Ramos (cell line): ENCODE data around the gene RMND1.
"Not testable (repeated sequence)": the region's sequence is repeated elsewhere in the genome, so short reads cannot be mapped to it uniquely, and the experiment has no call there.

Experiments
- in situ Hi-C: fragments of 300-500 bp; cut with MboI; formaldehyde crosslinking; loops from one replicate; pipeline ENCODE4 v1.14.3; 2022; ENCODE audit warnings: low sequenced_read_pairs; ENCODE audit not compliant: unreplicated experiment

RMND1 gene

DNA sequence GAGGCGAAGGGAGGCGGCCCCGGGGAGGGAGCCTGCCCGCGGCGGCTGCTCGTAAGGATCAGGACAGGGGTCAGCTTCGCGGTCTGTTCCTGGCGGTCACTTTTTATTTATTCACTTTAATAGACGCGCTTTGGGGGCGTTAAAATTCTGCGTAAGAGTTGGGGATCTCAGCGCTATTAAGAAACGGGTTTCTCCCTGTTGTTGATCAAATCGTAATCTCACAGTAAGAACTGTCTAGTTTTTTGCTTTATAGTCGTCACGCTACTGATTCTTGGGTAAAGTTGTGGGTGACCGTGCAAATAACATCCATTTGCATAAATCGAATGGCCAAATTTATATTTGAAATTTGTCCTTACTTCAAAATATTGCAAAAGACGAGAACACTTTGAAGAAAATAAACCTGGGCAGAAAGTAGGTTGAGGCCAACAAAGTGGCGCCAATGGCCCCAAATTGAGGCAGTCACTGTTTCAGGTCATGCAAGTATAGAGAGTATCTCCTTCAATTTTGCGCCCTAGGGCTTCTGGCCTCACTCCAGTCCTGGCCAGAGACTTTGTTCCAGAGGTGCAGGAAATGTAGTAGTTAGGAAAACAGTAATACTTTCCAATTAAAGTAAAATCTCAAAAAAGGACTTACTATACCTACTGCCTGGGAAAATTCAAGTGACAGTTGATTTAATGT is 963 bp upstream of the RMND1 start:
- in situ Hi-C loops, result no loop called here

DNA sequence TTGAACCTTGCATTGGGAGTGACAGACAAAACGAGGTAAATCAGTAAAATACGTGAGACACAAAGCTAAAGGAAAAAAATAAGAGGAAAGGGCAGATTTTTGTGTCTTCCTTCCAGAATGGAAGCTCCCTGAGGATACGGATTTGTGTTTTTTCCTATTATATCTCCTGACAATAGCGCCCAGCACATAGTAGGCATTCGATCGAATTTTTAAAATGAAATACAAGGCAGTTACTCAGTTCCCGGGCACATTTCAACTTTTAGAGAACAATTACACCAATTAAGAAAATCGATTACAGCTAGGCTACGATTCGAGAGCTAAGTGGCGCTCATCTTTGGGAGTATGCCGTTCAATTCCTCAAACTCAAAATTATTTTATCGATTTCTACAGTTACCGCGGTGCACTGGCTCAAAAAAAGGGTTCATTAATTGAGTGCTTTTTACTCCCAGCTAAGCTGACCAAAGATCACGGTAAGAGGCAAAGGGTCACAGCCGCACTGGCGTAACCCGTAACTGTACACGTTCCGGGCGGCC is 443 bp downstream of the RMND1 start:
- in situ Hi-C loops, result no loop called here

DNA sequence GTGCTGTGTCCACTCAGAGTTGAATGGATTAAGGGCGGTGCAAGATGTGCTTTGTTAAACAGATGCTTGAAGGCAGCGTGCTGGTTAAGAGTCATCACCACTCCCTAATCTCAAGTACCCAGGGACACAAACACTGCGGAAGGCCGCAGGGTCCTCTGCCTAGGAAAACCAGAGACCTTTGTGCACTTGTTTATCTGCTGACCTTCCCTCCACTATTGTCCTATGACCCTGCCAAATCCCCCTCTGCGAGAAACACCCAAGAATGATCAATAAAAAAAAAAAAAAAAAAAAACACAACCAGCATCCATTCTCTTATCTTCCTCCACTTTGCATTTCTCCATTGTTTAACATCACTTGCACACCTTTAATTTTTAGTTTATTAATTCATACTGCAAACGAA is 998 bp downstream of the RMND1 start:
- in situ Hi-C loops, result not testable (repeated sequence)

DNA sequence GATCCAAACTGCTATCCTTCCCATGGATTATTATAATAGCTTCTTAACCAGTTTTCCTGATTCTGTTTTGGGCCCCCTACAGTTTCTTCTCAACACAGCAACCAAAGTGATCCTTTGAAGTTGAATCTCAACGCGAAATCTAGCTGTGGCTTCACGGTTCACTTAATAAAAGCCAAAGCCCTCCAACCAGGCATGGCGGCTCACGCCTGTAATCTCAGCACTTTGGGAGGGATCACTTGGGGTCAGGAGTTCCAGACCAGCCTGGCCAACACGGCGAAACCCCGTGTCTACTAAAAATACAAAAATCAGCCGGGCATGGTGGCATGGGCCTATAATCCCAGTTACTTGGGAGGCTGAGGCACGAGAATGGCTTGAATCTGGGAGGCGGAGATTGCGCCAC is 3.3 kb downstream of the RMND1 start:
- in situ Hi-C loops, result no loop called here

DNA sequence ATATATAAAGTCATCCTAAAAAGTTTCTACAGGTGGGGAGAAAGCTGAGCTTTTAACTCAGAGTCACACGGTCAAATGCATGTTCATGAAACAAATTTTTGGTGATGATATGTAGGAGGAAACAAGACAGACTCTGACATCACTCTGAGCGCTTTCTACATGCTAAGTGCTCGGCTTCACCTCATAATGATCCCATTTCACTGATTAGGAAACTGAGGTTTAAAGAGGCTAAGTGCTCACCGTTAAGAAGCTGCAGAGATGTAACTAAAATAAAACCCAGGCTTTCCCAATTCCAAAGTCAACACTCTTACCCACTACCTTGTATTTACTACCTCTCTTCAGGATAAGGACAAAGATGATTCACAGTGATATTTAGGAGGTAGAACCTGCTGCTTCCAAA is 4.7 kb downstream of the RMND1 start:
- in situ Hi-C loops, result no loop called here

DNA sequence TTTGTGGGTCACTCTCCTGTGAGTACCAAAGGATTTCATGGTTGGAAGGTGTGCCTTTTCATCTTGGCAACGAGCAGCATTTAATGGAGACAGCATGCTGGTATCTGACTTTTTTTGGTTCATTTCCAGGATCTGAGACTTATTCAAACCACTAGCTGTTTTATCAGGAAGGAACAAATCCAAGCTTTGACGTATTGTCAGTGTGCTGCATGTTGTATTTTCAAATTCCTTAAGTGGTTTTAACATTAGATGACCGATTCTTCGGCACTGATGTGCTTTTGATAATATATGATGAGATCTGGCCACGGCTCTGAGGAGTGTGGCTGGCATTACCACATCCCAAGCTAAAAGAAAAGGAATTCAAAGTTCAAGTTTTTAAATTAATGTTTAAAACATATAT is 6.4 kb downstream of the RMND1 start:
- in situ Hi-C loops, result no loop called here

DNA sequence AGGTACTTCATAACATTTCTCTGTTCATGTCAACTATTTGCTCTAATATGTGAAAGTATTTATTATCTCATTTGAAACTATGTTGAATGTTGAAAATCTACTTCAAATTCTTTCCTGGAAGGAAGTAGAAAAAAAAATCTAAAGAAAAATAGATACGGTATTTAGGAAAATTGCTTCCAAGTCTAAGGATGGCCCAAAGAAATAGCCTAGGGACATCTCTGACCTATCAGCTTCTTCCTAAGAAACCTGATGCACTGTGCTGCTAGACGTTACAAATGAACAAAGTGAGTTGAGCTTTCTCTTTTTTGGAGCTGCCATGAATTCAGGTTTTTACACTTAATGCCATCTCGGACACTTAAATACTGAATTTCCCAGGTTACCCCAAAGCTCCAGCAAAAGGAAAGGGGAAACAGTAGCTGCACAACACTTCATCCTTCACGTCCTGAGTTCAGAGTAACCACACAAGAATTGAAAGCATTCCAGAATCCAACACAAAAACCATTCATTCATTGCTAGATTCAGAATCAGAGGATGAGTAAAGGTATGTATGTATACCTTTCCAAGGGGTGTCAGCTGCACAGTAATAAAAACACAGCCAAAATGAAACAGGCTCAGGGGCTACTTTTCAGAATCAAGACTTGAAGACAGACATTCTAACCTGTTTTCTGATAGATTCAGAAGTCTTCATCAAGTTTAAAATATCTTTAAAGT is 7.9 kb downstream of the RMND1 start:
- in situ Hi-C loops, result no loop called here

DNA sequence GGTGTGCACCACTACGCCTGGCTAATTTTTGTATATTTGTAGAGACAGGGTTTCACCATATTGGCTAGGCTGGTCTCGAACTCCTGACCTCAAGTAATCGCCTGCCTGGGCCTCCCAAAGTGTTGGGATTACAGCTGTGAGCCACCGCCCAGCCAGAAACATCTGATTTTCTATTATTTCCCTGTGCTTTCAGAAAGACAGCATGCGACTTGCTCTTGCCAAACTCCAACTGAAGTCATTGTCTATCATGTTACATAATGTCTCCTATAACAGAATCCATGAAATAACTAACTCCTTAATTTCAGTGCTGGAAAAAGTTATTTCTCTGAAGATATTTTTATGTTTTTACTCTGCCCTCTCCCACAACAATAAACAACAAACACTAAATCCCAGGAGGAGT is 8.5 kb downstream of the RMND1 start:
- in situ Hi-C loops, result no loop called here

DNA sequence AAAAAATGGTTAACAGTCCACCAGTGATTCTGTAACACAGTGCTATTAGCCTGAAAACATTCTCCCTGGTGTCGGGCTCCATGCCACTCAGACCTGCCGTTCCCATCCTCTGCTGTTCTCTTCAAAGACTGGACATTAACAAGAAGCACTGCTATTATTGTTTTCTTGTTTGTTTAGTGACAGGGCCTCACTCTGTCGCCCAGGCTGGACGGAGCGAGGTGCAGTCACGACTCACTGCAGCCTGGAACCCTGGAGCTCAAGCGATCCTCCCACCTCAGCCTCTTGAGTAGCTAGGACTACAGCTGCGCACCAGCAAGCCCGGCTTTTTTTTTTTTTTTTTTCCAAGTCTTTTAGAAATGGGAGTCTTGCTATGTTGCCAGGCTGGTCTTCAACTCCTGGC is 9.6 kb downstream of the RMND1 start:
- in situ Hi-C loops, result no loop called here

DNA sequence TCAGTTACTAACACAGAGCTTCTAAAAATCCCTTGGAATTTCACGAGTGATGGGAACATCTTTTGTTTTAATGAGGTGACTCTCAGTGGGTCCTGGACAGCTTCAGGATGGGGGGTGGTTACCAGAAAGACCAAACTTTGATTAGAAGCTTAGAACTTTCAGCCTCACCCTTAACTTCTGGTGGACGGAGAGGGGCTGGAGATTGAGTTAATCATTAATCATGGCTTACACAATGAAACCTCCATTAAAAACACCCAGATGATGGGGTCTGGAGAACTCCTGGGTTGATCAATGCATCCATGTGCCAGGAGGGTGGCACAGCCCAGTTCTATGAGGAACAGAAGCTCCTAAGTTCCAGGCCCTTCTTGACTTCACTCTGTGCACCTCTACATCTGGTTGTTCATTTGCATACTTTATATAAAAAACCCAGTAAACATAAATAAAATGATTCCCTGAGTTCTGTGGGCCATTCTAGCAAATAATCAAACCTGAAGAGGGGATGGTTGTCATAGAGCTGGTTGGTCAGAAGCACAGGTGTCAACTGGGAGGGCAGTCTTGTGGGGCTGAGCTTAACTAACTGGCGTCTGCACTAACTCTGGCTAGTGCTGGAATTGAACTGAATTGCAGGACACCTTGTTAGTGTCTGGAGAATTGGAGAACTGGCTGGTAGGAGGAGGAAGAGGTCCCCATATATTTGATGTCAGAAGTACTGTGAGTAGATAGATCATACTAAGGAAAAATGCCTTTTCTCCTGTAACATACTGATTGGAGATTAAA is 10.3 kb downstream of the RMND1 start:
- in situ Hi-C loops, result no loop called here

DNA sequence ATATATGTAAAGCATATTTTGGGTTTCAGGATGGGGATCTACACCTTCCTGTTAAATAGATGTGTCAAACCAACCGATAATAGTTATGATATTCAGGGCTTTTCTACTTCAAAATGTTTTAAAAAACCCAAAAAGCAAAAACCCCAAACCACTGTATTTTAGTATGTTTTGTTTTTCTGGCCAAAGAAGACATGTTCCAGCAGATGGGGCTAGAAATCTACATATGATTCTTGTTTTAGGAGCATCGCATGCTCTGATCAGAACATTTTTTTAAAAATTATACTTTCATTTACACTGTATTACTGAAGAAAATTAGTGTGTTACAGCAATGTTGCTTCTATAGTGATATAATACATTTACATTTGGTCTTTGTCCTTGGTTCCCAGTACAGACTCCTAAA is 11.0 kb downstream of the RMND1 start:
- in situ Hi-C loops, result no loop called here

DNA sequence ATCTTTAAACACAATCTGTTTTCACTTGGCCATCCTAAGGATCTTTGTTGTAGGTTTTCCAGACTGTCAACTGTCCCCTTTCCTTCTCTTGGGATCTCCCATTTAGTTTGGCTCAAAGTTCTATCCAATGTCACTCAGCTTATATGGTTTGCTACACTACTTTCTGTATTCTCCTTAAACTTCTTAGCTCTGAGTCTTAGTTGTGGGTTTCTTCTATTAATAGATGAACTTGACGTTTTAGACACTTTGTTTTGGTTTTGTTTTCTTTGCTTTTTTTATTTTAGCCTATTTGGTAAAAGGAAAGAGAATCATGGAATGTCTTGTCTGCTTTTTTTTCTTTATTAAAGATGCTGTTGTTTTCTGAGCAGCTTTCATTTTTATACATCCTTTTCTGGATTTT is 11.4 kb downstream of the RMND1 start:
- in situ Hi-C loops, result no loop called here

DNA sequence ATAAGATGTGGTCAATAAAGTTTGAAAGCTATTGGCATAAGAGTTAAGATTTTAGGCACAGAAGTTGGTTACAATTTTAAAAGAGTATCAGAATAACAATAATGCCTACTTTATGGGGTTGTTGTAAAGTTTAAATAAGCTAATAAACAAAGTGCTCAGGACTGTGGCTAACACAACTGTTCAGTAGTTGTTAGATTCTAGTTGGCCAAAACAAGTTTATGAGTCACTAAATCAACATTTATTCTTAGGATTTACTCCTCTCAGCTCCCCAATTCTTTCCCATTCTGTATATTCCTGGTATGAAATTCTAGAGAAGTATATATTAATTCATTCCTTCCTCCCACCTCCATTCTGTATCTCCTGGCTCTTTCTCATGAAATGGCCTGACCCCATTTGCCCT is 14.5 kb downstream of the RMND1 start:
- in situ Hi-C loops, result no loop called here

DNA sequence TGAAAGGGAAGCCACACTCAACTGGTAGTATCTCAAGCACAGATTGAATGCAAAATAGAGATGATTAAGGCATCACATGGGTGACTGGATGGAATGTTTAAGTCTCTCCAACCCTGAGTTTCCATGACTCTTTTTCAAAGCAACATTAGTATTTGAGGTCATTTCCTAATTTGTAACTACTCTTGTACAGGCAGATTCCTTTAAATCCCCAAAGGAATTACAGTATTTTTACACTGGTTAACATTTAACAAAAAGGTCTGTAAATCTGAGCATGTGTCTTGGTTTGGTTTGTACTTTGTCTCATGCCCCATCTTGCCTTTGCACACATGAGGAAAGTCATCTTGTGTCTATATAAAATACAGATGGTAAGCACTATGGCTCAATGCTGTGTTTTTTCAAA is 15.1 kb downstream of the RMND1 start:
- in situ Hi-C loops, result no loop called here

DNA sequence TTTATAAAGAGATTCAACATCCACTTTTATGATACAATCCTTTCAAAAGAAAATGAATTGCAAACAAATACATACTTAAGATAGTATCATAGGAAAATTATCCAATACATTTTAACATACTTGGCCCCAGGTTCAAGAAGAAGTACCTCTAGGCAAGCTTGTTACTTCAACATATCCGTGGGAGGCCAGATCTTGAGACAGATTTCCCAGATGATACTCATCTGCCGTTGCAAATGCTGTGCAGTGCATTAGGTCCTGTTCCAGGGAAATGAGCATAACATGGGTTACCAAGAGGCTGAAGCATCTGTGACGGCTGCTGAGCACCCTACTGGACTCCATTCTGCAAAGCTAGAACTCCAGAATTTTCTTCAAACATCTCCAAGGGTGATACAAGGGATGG is 15.6 kb downstream of the RMND1 start:
- in situ Hi-C loops, result no loop called here

DNA sequence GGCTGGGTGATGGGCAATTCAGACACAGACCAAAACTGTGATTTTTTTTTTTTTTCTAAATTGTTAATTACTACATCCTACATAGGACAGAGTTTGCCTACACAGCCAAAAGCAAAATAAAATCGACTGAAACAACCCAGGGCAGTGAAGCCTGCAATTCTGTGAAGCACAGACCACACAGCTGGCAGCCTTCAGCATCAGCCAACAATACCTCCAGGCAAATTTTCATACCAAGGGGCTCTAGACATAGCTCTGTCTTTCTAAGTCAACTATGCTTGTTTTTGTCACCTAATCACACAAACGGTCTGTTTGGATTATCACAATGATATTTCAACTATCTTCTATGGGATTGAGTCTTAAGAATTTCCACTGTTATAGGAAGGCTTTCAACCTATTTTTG is 17.6 kb downstream of the RMND1 start:
- in situ Hi-C loops, result no loop called here

DNA sequence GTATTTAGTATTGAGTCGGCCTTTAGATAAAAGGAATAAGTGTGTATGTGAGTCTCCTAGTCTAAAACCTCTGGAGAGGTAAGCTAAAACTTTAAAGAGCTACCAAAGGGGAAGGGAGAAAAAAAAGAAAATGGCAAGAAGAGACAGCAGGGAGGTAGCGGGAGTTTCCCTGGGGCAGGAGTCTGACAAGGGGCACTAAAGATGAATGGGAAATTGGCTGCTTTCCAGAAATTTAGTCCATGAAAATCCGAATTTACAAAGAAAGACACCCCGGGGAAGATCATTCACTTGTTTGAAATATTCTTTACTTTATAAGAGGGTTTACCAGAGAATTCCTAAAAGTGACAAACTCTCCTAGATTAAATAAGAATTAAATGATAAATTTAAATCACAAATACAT is 19.3 kb downstream of the RMND1 start:
- in situ Hi-C loops, result no loop called here

DNA sequence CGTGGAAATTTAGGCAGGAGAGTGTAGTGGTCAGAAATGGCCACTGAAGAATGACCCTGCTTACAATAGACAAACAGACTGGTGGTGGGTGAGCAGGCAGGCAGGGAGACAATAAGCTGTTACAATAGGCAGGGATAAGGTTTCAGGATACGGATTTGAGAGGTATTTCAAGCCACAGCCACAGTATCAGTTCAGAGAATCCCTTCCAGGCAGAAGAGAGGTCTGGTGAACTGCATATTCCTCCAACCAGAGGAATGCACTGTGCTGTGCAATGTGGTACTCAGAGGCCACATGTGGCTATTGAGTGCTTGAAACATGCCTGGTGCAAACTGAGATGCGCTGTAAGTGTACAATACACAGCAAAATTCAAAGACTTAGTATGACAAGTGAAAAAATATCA is 20.6 kb downstream of the RMND1 start:
- in situ Hi-C loops, result no loop called here

DNA sequence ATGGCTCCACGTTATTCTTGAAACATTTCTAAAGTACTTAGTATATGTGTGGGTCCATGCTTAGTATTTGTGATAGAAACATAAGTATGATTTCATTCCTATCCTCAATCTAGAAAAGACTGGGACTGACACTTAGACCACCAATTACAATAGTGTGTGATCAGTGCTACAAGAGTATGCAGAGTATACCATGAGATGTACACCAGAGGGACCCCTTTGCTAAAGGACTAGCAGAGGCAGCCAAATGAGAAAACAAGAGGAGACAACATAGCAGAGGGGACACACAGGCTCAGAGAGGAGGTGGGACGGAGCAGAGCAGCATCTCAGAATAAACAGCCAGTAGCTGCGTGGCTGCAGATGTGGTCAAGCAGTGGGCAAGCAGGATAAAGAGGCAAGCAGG is 21.0 kb downstream of the RMND1 start:
- in situ Hi-C loops, result no loop called here

DNA sequence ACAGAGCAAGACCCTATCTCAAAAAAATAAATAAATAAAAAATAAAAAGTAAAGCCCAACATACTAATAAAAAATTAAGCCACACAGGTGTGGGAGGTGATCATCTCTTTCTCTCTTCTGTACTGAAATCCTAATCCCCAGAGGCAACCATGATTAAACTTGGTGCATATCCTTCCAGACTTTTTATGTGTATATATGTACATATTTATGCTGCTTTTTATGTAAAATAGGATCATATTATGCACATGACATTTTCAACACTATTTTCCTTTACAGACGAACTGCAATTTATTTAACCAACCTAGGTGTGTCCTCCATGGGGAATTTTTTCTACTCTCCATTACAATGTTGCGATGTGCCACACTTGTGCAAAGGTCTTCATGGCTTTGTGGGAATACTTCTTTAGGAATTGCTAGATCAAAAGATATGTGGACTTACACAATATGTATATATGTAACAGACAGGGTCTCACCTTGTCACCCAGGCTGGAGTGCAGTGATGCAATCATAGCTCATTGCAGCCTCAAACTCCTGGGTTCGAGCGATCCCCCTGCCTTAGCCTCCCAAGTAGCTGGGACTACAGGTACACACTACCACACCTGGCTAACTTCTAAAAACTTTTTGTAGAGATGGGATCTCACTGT is 23.7 kb downstream of the RMND1 start:
- in situ Hi-C loops, result no loop called here

DNA sequence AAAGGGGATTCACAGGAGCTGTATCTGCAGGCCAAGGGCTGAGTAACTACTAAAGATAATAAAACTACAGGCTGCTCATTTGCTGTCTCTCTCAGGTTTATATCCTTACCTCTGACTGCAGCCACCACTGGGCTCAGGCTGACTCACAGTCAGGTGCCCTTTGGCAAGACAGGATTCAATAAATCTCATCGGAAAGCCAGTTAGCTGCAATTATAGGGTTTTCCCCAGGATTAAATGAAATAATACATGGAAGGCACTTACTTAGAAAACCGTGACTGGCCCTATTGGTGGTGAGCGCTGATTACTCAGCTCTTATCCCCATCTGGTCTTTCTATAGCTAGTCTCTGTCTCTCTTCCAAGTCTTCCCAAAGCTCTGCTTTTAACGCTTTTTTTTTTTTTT is 26.4 kb downstream of the RMND1 start:
- in situ Hi-C loops, result no loop called here
